NB4 (cell line): ENCODE results near the gene MAML2.

Experiments
- MYC ChIP-seq: IDR thresholded peaks from 2 replicates; pipeline ENCODE4 v1.6.1; 2011; ENCODE audit warnings: low read depth, low read length
- POLR2A ChIP-seq: IDR thresholded peaks from 2 replicates; pipeline ENCODE4 v1.6.1; 2011; ENCODE audit warnings: mild to moderate bottlenecking; ENCODE audit not compliant: insufficient read length; ENCODE audit errors: extremely low read depth
- TF ChIP-seq, protein P1 (sequence below): IDR thresholded peaks from one replicate; pipeline ENCODE4 v1.5.1; 2012; ENCODE audit warnings: low read depth, low read length

DNA sequence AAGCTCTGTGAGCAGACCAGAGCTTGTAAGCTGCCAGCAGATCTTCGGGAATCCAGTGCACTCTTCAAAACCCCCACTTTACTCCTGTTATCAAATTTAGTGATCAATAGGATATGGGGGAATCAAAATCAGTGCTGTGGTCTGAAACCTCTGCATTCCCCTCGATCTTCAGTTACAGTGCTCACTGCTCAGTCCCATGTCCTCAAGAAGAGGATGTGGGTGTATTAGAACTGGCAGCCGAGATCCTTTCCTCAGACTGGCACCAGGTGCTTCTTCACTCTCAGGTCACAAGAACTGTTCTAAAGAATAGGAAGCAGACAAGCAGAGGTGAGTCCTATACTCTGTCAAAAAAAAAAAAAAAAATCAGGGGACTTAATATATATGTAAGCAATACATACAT lies 15.3 kb upstream of the MAML2 start:
- TF ChIP-seq, protein P1, sequence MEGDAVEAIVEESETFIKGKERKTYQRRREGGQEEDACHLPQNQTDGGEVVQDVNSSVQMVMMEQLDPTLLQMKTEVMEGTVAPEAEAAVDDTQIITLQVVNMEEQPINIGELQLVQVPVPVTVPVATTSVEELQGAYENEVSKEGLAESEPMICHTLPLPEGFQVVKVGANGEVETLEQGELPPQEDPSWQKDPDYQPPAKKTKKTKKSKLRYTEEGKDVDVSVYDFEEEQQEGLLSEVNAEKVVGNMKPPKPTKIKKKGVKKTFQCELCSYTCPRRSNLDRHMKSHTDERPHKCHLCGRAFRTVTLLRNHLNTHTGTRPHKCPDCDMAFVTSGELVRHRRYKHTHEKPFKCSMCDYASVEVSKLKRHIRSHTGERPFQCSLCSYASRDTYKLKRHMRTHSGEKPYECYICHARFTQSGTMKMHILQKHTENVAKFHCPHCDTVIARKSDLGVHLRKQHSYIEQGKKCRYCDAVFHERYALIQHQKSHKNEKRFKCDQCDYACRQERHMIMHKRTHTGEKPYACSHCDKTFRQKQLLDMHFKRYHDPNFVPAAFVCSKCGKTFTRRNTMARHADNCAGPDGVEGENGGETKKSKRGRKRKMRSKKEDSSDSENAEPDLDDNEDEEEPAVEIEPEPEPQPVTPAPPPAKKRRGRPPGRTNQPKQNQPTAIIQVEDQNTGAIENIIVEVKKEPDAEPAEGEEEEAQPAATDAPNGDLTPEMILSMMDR, result no peak
- TF ChIP-seq POLR2A (no peak), MYC (no peak)
